Ishikawa (cell line): ENCODE data around the gene NFYC.

ENCODE experiments used
- CEBPB ChIP-seq: IDR thresholded peaks from 2 replicates; pipeline ENCODE4 v1.6.1; 2012
- CREB1 ChIP-seq: IDR thresholded peaks from 2 replicates; pipeline ENCODE4 v1.6.1; 2012; ENCODE audit warnings: low read depth
- EGR1 ChIP-seq: IDR thresholded peaks from 2 replicates; pipeline ENCODE4 v1.6.1; 2012
- EP300 ChIP-seq: IDR thresholded peaks from 2 replicates; pipeline ENCODE4 v1.6.1; 2012; ENCODE audit warnings: borderline replicate concordance
- FOXM1 ChIP-seq: IDR thresholded peaks from 2 replicates; pipeline ENCODE4 v1.6.1; 2012; ENCODE audit warnings: low read depth, borderline replicate concordance
- NFIC ChIP-seq: IDR thresholded peaks from 2 replicates; pipeline ENCODE4 v1.6.1; 2012
- RAD21 ChIP-seq: IDR thresholded peaks from 2 replicates; pipeline ENCODE4 v1.6.1; 2012; ENCODE audit warnings: low read depth
- TAF1 ChIP-seq: IDR thresholded peaks from 2 replicates; pipeline ENCODE4 v1.6.1; 2012; ENCODE audit warnings: low read depth, mild to moderate bottlenecking
- TCF12 ChIP-seq: IDR thresholded peaks from 2 replicates; pipeline ENCODE4 v1.6.1; 2012; ENCODE audit warnings: low read depth
- TEAD4 ChIP-seq: IDR thresholded peaks from 2 replicates; pipeline ENCODE4 v1.6.1; 2012
- YY1 ChIP-seq: IDR thresholded peaks from 2 replicates; pipeline ENCODE4 v1.6.1; 2012; ENCODE audit warnings: low read depth
- ZBTB7A ChIP-seq: IDR thresholded peaks from 2 replicates; pipeline ENCODE4 v1.6.1; 2012; ENCODE audit warnings: low read depth
- TF ChIP-seq, protein P1 (sequence below): IDR thresholded peaks from 2 replicates; pipeline ENCODE4 v1.6.1; 2012
- TF ChIP-seq, protein P2 (sequence below): IDR thresholded peaks from 2 replicates; pipeline ENCODE4 v1.6.1; 2012; ENCODE audit warnings: low read depth, mild to moderate bottlenecking
- TF ChIP-seq, protein P3 (sequence below): IDR thresholded peaks from 2 replicates; pipeline ENCODE4 v1.6.1; 2012

NFYC gene

DNA sequence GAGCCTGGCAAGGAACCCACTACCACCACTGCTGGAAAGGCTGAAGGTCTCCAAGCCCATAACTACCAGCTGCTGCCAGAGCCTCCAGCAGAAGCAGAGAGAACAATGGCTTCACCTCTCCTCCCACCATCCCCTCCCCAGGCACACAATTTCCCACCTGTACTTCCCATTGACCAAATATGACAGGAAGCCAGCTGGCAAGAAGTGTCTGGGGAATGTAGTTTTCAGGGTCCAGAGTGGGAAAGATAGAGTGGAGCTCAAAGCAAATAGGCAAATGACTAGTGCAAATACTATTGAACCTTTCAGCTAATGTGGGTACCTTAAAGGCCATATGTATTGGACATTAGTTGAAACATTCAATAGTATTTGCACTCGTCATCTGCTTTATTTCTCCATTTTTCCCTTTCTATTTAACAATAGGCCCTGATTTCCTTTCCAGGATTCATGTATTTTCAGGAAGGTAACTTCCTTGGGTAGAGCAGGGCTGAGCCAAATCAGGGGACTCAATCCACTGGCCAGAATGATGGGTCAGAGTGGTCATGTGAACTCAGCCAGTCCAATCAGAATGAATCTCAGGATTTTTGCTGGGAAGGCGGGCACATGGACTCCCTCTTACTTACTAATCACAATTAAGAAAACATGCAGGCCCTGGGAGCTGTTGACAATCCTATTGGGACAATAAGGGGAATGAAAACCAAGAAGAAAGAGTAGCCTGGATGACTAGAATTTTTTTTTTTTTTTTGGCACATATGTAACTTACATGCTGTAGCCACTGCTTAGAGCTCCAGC lies 12.1 kb upstream of the NFYC start:
- TF ChIP-seq, protein P1, sequence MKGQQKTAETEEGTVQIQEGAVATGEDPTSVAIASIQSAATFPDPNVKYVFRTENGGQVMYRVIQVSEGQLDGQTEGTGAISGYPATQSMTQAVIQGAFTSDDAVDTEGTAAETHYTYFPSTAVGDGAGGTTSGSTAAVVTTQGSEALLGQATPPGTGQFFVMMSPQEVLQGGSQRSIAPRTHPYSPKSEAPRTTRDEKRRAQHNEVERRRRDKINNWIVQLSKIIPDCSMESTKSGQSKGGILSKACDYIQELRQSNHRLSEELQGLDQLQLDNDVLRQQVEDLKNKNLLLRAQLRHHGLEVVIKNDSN, result peak; percentile 46
- TF ChIP-seq EGR1 (no peak), TEAD4 (no peak)

- TF ChIP-seq NFIC, result no peak
- no peak for TF ChIP-seq CEBPB
- TF ChIP-seq, protein P2, sequence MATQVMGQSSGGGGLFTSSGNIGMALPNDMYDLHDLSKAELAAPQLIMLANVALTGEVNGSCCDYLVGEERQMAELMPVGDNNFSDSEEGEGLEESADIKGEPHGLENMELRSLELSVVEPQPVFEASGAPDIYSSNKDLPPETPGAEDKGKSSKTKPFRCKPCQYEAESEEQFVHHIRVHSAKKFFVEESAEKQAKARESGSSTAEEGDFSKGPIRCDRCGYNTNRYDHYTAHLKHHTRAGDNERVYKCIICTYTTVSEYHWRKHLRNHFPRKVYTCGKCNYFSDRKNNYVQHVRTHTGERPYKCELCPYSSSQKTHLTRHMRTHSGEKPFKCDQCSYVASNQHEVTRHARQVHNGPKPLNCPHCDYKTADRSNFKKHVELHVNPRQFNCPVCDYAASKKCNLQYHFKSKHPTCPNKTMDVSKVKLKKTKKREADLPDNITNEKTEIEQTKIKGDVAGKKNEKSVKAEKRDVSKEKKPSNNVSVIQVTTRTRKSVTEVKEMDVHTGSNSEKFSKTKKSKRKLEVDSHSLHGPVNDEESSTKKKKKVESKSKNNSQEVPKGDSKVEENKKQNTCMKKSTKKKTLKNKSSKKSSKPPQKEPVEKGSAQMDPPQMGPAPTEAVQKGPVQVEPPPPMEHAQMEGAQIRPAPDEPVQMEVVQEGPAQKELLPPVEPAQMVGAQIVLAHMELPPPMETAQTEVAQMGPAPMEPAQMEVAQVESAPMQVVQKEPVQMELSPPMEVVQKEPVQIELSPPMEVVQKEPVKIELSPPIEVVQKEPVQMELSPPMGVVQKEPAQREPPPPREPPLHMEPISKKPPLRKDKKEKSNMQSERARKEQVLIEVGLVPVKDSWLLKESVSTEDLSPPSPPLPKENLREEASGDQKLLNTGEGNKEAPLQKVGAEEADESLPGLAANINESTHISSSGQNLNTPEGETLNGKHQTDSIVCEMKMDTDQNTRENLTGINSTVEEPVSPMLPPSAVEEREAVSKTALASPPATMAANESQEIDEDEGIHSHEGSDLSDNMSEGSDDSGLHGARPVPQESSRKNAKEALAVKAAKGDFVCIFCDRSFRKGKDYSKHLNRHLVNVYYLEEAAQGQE, result no peak
- no peak for TF ChIP-seq TEAD4
- TF ChIP-seq ZBTB7A, result no peak
- no peak for TF ChIP-seq RAD21
- TF ChIP-seq EP300, result no peak
- TF ChIP-seq YY1, result no peak
- no peak for TF ChIP-seq FOXM1
- TF ChIP-seq TCF12, result no peak
- no peak for TF ChIP-seq EGR1
- TF ChIP-seq TAF1, result no peak
These were observed 6.8 kb upstream of the NFYC start for GRCh38 chr1:40684669-40685068.

- TF ChIP-seq TEAD4 (no peak), TCF12 (no peak), CREB1 (no peak), EP300 (no peak), YY1 (no peak), ZBTB7A (no peak), RAD21 (no peak), CEBPB (no peak)
- TF ChIP-seq, protein P3, sequence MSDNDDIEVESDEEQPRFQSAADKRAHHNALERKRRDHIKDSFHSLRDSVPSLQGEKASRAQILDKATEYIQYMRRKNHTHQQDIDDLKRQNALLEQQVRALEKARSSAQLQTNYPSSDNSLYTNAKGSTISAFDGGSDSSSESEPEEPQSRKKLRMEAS, result no peak
- TF ChIP-seq, protein P2, result no peak
These were observed 4.4 kb upstream of the NFYC start for GRCh38 chr1:40687059-40687458.

- TF ChIP-seq ZBTB7A (no peak), TEAD4 (no peak)
- TF ChIP-seq, protein P3, result no peak
These were observed 3.8 kb upstream of the NFYC start for GRCh38 chr1:40687661-40688060.

DNA sequence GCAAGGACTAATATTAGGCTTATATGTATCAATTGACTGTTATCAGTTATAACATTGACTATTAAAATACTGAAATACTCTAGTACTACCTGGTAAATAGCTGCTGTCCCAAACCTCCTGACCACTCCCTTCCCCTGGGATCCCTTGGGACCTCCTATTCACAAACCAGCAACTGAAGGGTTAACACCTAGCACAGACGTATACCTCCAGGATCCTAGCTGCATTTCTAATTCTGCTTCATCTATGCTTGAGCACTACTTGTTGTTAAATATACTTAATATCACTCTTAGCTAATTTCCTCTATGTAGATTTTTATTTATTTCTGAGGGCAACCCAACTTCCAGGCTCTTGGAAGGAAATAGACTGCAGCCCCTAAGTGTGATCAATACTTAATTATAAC lies 1.8 kb upstream of the NFYC start:
- TF ChIP-seq FOXM1, result no peak
- TF ChIP-seq TAF1, result no peak
- TF ChIP-seq, protein P3, result no peak
- no peak for TF ChIP-seq RAD21
- TF ChIP-seq EGR1, result no peak
- TF ChIP-seq CEBPB, result no peak
- no peak for TF ChIP-seq TEAD4
- TF ChIP-seq, protein P1, result no peak
- no peak for TF ChIP-seq ZBTB7A
- TF ChIP-seq NFIC, result no peak
- no peak for TF ChIP-seq TCF12
- TF ChIP-seq, protein P2, result no peak
- TF ChIP-seq EP300, result no peak
- no peak for TF ChIP-seq CREB1
- TF ChIP-seq YY1, result no peak
